Hypothalamus (tissue), 51 donors: ENCODE data around the gene NECTIN1.
A peak's percentile ranks its signal among the peaks of the same experiment; 100 is the strongest.

Source experiments
- DNase-seq, 51 donors: peaks; one replicate each; lab custom pipeline; 2025; lab: John Stamatoyannopoulos, UW

The NECTIN1 gene

GRCh38 chr11:119738059-119738439 is 9.0 kb upstream of the NECTIN1 start:
- peak in 1 of 51 donors; percentile 13 for DNase-seq

DNA sequence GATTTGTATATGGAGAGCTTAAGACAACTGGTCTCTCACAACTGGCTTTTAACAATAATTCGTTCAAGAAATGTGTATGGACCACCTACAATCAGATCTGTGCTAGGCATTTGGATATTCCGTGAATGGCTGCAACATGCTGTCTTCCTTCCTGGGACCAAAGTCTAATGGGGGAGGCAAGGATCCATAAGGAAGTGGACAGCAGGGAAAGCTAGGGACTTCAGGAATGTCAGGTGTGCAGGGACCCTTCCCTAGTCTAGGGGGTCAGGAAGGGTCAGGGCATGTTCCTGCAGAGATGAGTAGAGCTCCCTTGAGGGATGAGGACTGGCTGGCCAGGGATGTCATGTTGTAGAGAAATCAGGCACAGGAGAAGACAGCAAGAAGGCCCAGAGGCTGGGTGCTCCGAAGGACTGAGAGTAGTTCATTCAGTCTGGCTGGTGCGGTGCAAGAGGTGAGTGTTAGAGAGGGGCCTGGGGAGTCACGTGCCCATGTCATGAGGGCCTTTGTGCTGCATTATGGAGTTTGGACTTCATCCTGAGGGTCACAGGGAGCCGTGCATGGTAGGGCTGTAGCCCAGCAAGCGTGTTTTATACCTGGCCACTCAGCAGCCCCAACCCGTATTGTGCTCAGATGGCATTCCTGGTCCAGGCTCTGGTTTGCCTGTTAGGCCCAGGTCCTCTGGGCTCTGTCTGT is 8.5 kb upstream of the NECTIN1 start:
- DNase-seq: no peak

GRCh38 chr11:119734788-119735187 is 5.8 kb upstream of the NECTIN1 start:
- no peak for DNase-seq

DNA sequence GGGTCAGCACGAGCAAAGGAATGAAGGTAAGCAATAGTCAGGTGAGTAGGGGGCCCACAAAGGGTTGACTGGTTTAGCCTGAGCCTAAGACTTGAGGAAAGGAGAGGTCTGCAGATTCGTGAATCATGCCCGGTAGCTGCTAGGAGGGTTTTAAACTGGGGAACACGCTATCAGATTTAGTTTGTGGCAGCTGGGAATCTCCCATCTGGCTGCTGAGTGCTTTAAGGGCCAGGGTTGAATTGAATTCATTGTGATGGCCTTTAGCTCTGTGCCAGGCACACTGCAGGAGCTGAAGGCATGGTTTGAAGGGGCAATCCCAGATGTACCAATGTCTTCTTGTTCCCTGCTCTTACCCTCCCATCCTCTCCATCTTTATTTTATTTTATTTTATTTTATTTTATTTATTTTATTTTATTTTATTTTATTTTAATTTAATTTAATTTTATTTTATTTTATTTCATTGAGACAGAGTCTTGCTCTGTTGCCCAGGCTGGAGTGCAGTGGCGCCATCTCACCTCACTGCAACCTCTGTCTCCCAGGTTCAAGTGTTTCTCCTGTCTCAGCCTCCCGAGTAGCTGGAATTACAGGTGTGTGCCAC is 1.9 kb upstream of the NECTIN1 start:
- peak in 16 of 51 donors; percentile 20 to 67 (median 46) for DNase-seq

DNA sequence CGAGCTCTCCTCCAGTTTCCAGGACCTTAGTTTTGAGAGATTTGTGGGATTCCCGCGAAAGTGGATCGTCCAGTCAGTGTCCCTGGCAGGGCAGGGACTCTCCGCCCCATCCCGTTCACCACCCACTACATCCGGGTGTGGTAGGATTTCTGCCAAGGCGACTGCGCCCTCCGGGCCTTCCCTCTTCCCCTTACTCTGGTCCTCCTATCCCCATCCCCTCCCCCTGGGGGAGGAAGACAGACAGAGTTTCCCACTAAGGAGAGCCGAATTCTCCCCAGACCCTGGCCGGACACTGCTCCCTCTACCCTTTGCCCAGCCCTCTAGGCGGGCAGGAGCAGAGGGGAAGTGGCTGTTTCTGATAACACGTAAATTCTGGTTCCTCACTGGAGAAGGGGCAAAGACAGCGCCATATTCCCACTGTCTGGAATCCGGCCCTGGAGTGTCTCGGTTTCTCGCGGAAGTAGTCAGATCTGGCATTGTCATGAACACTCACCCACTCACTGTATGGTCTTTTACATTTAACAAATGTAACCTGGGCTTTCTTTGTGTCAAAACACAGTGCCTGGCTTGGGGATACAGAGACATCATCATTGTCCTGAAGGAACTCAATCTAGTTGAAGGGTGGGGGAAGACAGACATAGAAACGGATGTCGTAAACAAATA is 1.1 kb upstream of the NECTIN1 start:
- DNase-seq: peak in 31 of 51 donors; percentile 21 to 79 (median 48)

- DNase-seq: peak in 1 of 51 donors; percentile 50
These were observed 554 bp upstream of the NECTIN1 start for GRCh38 chr11:119729581-119729927.

DNA sequence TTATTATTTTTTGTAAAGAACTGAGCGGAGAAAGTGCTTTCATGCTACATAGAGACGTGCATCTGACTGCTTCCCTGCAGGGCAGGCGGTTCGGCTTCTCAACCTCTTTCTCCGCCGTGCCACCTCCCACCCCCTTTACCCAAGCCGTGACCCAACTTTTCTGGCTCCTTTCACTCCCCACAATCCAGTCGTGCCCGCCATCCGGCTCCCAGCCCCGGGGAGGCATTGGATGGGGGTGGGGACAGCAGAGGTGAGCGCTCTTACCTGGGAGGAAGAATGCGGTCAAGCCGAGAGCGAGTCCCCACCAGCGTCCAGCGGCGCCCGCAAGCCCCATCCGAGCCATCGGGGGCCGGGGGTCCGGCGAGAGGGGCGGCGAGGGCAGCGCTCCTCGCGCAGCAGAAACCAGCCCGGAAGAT is 781 bp downstream of the NECTIN1 start:
- no peak for DNase-seq

DNA sequence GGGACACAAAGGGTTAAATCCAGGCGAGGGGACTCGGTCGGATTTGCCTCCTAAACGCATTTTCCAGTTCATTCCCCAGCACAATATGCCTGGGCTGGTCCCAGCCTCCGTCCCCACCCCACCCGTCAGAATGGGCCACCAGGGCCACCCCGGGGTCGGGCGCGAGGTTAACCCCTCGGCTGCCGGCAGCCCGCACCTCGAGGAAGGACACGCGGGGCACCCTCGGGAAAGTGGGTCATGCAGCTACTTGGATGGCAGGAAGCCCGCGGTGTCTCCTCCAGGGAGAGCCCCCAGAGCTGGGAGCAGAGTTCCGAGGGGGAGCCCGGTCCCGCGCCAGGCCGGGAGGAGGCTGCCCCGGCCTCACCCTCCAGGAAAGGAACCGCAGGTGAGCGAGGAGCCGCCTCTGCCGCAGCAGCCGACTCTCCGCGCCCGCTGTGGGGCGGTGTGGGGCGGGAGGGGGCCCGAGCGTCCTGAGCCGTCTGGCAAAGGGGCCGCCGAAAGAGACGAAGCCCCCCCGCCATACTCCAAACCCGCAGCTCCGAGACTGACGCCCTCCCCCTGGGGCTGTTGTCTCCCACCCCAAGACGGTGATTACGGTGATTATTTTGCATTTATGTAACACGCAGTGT is 1.4 kb downstream of the NECTIN1 start:
- peak in 12 of 51 donors; percentile 6 to 57 (median 34) for DNase-seq

- DNase-seq: peak in 1 of 51 donors; percentile 9
These were observed 2.1 kb downstream of the NECTIN1 start for GRCh38 chr11:119726585-119727522.

- no peak for DNase-seq
These were observed 2.8 kb downstream of the NECTIN1 start for GRCh38 chr11:119726150-119726553.

DNA sequence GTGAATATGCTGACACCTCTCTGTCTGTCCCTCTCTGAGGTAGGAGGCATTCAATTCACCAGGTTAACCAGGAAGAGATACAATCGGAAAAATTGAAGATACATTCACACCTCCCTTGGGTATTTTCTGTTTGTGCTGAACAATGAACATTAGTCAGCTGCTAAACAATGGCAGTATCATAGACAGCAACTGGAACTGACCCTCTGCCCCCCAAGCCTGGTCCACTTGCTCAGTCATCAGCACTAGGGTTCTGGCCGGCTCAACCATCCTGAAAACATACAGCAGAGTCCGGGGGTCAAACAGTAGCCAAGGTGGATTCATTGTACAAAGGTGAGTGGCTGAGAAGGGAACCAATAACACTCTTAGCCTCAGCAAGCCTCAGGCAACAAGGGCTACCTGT is 4.0 kb downstream of the NECTIN1 start:
- DNase-seq: no peak

- no peak for DNase-seq
These were observed 5.1 kb downstream of the NECTIN1 start for GRCh38 chr11:119723952-119724325.

GRCh38 chr11:119723243-119723951 is 5.6 kb downstream of the NECTIN1 start:
- no peak for DNase-seq

GRCh38 chr11:119722281-119722794 is 6.7 kb downstream of the NECTIN1 start:
- DNase-seq: no peak

DNA sequence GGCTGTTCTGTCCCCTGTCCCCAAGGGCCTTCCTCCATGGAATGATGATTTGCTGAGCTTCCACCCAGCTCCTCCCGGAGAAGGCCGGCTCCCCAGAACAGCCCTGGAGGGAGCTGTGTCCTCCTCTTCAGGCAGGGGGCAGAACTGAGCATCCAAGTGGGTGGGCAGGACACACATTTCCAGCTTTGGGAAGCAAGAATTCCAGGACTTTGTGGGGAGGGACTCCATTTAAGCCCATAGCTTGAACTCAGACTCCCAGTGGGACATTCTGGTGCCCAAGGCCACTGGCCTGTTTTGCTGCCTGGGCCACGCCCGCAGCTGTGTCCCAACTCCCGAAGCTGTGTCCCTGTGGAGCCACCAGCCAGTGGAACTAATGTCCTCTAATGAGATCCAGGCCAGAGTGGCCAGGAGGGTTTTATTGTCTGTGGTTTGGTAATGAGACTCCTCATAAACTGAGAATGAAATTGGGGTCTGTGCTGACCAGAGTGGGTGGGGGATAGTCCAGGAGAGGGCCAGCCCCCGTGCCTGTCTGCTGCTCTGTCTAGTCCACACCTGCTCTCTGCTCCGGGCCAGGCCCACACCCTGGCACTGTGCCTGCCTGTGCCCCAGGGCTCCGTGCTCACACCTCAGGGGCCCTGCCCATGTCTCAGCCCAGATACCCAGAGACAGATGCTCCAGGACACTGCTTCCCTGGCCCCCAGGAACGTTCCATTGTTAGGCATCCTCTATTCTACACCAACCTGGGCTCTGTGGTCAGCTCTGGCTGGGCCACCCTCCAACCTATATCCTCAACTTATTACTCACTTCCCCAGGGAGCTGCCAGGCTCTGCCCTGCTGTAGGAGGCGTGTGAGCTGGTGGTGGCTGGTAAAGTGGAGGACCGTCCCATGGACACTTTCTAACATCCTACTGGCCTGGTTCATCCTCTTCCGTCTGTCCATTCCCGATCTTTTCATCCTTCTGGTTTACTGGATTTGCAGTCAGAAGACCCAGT is 7.6 kb downstream of the NECTIN1 start:
- DNase-seq: peak in 3 of 51 donors; percentile 10 to 30 (median 14)

DNA sequence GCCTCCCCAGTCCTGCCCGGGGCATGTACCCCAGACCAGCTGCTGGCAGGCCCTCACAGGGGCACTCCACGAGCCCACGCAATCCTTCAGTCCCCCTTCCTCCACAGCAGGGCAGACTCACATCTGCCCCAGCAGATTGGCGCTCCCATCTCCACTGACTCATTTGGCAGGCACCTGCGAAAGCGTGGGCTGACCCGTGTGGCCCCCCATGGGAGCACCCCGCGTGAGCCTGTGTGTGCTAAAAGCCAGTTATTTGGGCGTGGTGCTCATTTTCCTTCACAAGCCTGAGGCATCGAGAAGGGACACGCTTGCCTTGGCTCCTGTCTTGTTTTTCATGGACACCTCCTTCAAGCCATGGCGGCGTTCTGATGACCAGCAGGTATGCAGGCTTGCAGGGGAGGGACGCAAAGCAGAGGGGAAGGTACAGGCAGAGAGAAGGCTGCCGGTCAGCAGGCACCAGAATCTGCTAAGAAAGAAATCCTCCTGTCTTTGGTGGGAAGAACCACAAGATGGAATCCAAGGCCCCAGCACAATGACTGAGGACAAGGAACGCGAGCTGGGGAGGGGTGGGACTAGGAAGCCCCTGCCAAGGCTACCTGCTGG is 8.6 kb downstream of the NECTIN1 start:
- DNase-seq: no peak

- DNase-seq: no peak
These were observed 11.0 kb downstream of the NECTIN1 start for GRCh38 chr11:119717839-119718534.
